DMS79 (cell line): ENCODE measurements around the gene FLYWCH1.

ENCODE experiments used
- DNase-seq: peaks from one replicate; lab custom pipeline; 2025; lab: John Stamatoyannopoulos, UW

The FLYWCH1 gene

GRCh38 chr16:2983706-2984136 lies 72.0 kb downstream of the FLYWCH1 start:
- DNase-seq, result peak; percentile 44

GRCh38 chr16:2985462-2985861 lies 73.7 kb downstream of the FLYWCH1 start:
- no peak for DNase-seq

- DNase-seq, result no peak
Measured at GRCh38 chr16:2985893-2986355, 74.2 kb downstream of the FLYWCH1 start.

GRCh38 chr16:2986623-2987188 lies 75.0 kb downstream of the FLYWCH1 start:
- DNase-seq, result no peak

GRCh38 chr16:2987286-2987685 lies 75.6 kb downstream of the FLYWCH1 start:
- no peak for DNase-seq

GRCh38 chr16:2987833-2988232 lies 76.1 kb downstream of the FLYWCH1 start:
- DNase-seq, result no peak

GRCh38 chr16:2988590-2989099 lies 76.9 kb downstream of the FLYWCH1 start:
- DNase-seq, result no peak

GRCh38 chr16:2990891-2991290 lies 79.2 kb downstream of the FLYWCH1 start:
- DNase-seq, result no peak

GRCh38 chr16:2991566-2992261 lies 80.0 kb downstream of the FLYWCH1 start:
- no peak for DNase-seq

GRCh38 chr16:2992383-2993081 lies 80.8 kb downstream of the FLYWCH1 start:
- no peak for DNase-seq

GRCh38 chr16:2996298-2996697 lies 84.6 kb downstream of the FLYWCH1 start:
- DNase-seq, result no peak

GRCh38 chr16:2999929-3000328 lies 88.2 kb downstream of the FLYWCH1 start:
- DNase-seq, result no peak

GRCh38 chr16:3000540-3000939 lies 88.8 kb downstream of the FLYWCH1 start:
- no peak for DNase-seq
